Measurements from ENCODE around the gene MAPK10. TPM values are rescaled to one million over a fixed set of nuclear protein-coding genes. Genes with fewer than 3 reads are reported as not detected.

Gene MAPK10
- total RNA-seq, 6 experiments from 2014 or later: 0.79 to 1.8 (median 1.1) TPM

GRCh38 chr4:86019362-86019761, 340.5 kb downstream of the MAPK10 start:
- TF ChIP-seq, protein P1, sequence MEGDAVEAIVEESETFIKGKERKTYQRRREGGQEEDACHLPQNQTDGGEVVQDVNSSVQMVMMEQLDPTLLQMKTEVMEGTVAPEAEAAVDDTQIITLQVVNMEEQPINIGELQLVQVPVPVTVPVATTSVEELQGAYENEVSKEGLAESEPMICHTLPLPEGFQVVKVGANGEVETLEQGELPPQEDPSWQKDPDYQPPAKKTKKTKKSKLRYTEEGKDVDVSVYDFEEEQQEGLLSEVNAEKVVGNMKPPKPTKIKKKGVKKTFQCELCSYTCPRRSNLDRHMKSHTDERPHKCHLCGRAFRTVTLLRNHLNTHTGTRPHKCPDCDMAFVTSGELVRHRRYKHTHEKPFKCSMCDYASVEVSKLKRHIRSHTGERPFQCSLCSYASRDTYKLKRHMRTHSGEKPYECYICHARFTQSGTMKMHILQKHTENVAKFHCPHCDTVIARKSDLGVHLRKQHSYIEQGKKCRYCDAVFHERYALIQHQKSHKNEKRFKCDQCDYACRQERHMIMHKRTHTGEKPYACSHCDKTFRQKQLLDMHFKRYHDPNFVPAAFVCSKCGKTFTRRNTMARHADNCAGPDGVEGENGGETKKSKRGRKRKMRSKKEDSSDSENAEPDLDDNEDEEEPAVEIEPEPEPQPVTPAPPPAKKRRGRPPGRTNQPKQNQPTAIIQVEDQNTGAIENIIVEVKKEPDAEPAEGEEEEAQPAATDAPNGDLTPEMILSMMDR (IDR thresholded peaks at IDR 0.05): no peak
- no peak for DNase-seq
- peaks cover 2% of the 10 kb centered on the region; the same call in 1 of the 2 replicates for H3K27me3 Mint-ChIP-seq (ENCODE audit: insufficient read depth)
- no peak overlapping the region for H3K4me3 Mint-ChIP-seq
- H3K27ac Mint-ChIP-seq: no peak overlapping the region
- peaks cover 20% of the 10 kb centered on the region for H3K4me1 Mint-ChIP-seq (ENCODE audit: low read depth)
- no peaks in the 10 kb centered on the region for H3K36me3 Mint-ChIP-seq (ENCODE audit: low read depth)
- H3K9me3 Mint-ChIP-seq: no peaks in the 10 kb centered on the region

DNA sequence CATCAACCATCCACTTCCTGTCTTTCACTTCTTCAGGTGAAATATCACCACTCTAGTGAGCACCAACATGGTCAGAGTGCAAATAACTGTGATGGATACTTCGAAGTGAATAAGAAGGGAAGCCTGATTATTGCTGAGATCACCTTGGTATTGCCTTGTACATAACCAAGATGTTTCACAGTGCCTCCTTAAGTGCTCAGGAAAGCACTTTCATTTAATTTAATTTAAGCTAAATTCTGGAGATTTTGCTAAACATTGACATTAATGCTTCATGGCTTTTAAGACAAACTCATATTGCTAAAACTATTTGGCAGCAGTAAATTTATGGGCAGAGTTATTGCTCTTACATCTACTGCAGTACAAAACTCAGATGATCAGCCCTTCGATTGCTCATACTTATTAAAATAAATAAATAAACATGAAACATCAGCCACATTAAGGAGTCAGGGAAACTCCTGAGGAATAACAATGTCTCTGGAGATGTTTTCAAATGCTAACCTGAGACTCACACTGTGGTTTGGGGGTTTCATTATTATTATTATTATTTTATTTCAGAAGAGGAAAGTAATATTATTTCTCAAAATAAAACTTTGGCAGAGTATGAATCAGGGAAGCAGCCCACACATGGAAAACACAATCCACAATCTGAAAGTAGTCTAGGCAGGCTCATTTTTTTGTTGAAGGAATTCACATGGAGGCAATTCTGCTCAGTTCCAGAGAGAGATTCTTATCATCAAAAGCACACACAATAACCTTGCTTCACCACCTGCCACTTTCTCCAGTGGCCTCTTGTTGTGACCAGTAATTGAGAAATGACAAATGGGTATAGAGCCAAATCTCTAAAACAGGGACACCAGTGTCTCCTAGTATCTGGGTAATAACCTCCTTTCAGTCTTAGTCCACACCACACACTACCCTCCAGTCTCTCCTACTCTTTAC, 344.2 kb downstream of the MAPK10 start:
- TF ChIP-seq, protein P1 (IDR thresholded peaks at IDR 0.05): no peak
- H3K36me3 Mint-ChIP-seq (ENCODE audit: low read depth): no peaks in the 10 kb centered on the region; the same call in 1 of the 2 replicates
- peaks cover 57% of the 10 kb centered on the region for H3K4me1 Mint-ChIP-seq (ENCODE audit: low read depth)
- peaks cover 2% of the 10 kb centered on the region; the same call in 1 of the 2 replicates for H3K27me3 Mint-ChIP-seq (ENCODE audit: insufficient read depth)
- H3K4me3 Mint-ChIP-seq: no peak overlapping the region
- no peak overlapping the region for H3K27ac Mint-ChIP-seq
- no peaks in the 10 kb centered on the region for H3K9me3 Mint-ChIP-seq
- no peak for DNase-seq

DNA sequence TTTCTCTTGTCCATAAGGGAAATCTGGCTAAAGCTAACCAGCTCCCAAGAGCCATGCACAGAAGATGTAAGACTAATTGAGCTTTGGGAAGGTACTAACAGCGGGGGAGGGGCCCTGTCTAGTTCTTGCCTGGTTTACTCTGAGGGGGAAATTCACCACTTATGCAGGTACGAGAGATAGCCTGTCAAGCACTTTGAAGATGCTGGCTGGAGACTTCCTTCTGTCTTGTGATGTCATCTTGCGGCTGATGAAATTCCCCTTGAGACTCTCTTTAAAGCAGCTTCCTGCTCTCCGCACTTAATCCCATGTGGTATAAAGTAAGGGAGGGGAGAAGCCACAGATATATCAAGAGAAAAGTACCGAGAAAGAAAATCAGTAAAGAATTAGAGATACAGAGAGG, 345.3 kb downstream of the MAPK10 start:
- H3K4me1 Mint-ChIP-seq (ENCODE audit: low read depth): peaks cover 59% of the 10 kb centered on the region
- TF ChIP-seq, protein P1 (IDR thresholded peaks at IDR 0.05): no peak
- H3K27ac Mint-ChIP-seq: no peak overlapping the region
- DNase-seq: no peak
- no peaks in the 10 kb centered on the region for H3K9me3 Mint-ChIP-seq
- no peaks in the 10 kb centered on the region; the same call in 1 of the 2 replicates for H3K36me3 Mint-ChIP-seq (ENCODE audit: low read depth)
- H3K27me3 Mint-ChIP-seq (ENCODE audit: insufficient read depth): no peaks in the 10 kb centered on the region
- no peak overlapping the region for H3K4me3 Mint-ChIP-seq

DNA sequence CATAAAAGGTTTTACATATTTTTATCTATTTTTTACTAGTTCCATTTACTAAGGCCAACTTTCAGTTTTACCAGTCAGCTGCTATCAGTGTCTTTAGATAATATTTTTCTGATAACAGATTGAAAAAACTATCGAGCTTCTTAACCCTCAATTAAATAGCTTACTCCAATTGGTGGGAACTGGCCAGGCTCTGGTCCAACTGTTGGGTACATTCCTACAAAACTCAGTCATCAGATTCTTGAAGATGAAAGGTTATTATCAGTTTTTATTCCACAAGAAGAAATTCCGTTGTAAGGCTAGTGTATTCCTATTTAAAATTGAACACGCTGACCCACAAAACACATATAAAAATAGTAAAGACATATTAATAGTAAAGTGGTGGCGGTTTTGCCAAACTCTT, 346.2 kb downstream of the MAPK10 start:
- DNase-seq: peak; percentile 33
- H3K9me3 Mint-ChIP-seq: no peaks in the 10 kb centered on the region
- TF ChIP-seq, protein P1 (IDR thresholded peaks at IDR 0.05): no peak
- no peaks in the 10 kb centered on the region for H3K27me3 Mint-ChIP-seq (ENCODE audit: insufficient read depth)
- H3K4me1 Mint-ChIP-seq (ENCODE audit: low read depth): peaks cover 59% of the 10 kb centered on the region
- peak overlapping the region; percentile 35; the same call in 1 of the 2 replicates for H3K4me3 Mint-ChIP-seq
- no peaks in the 10 kb centered on the region; the same call in 1 of the 2 replicates for H3K36me3 Mint-ChIP-seq (ENCODE audit: low read depth)
- no peak overlapping the region for H3K27ac Mint-ChIP-seq

- no peaks in the 10 kb centered on the region; the same call in 1 of the 2 replicates for H3K36me3 Mint-ChIP-seq (ENCODE audit: low read depth)
Observed at GRCh38 chr4:86011117-86011516, 348.7 kb downstream of the MAPK10 start.

More at GRCh38 chr4:86011117-86011516, 348.7 kb downstream of the MAPK10 start:
- TF ChIP-seq, protein P1 (IDR thresholded peaks at IDR 0.05): no peak
- Mint-ChIP-seq H3K27me3 (ENCODE audit: insufficient read depth) (no peaks in the 10 kb centered on the region), H3K27ac (peak overlapping the region; percentile 34; the same call in 1 of the 2 replicates), H3K9me3 (no peaks in the 10 kb centered on the region), H3K4me3 (no peak overlapping the region), H3K4me1 (ENCODE audit: low read depth) (peaks cover 57% of the 10 kb centered on the region)
- peak; percentile 87 for DNase-seq
